Measurements from ENCODE around the gene S100Z.

S100Z gene

DNA sequence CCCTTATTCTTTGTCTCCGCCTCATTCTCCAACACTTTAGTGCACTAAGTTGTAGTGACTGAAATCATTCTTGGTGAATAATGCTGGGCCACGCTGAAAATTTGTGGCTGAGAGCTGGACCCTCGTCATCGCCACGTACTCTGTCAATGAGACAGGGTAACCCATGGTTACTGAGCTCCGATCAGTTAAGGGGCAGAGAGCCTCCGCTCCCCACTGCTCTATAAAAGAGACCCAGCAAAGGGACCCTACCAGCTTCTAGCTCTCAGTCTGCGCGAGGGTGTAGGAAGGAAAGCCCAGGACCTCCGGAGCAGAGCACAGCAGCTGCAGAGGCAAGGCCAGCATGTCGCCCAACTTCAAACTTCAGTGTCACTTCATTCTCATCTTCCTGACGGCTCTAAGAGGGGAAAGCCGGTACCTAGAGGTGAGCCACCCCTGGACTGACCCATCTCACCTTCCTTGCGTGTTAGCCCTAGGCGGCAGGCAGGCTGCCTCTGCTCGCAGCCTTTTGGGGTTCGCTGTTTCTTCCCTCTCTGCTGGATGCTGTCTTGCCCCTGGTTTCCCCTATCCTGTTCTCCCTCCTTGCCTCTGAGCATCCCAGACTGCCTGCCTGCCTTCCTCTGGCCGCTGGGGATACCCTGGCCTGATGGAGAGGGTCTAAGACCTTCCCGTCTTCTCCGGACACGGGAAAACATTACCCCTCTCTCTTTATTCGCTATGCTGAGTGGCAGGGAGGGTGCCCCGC, 103.2 kb downstream of the S100Z start, which contains the start of gene CRHBP:
Gene CRHBP, plus strand, starts transcription at position 251 of the 742 bp plus-strand sequence. Its CDS starts 90 bp downstream, at position 341.
- no peak for DNase-seq (ENCODE audit: low read depth in 3 of 3)

- no peak for DNase-seq (ENCODE audit: low read depth in 3 of 3)
Observed at GRCh38 chr5:76953551-76954382, 104.0 kb downstream of the S100Z start.

GRCh38 chr5:76954383-76954763, 104.6 kb downstream of the S100Z start:
- DNase-seq (ENCODE audit: low read depth in 3 of 3) = no peak

DNA sequence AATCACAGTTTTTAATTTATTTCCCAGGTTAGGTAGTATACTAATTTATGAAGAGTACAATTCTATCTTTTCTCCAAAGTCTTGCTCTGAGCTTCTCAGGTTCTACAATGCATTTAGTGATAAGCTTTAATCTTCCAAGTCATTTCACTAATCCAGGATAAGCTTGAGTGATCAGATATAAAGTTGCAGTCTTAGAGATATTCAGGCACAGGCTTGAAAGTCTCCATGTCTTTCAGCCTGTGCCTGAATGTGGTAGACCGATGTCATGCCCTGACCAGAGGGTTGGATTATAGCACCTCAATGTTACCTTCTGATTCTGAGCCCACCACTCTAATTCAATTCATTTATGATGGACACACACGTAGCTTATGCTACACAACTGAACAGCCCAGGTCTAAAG, 106.2 kb downstream of the S100Z start:
- DNase-seq (ENCODE audit: low read depth in 3 of 3) = no peak

DNA sequence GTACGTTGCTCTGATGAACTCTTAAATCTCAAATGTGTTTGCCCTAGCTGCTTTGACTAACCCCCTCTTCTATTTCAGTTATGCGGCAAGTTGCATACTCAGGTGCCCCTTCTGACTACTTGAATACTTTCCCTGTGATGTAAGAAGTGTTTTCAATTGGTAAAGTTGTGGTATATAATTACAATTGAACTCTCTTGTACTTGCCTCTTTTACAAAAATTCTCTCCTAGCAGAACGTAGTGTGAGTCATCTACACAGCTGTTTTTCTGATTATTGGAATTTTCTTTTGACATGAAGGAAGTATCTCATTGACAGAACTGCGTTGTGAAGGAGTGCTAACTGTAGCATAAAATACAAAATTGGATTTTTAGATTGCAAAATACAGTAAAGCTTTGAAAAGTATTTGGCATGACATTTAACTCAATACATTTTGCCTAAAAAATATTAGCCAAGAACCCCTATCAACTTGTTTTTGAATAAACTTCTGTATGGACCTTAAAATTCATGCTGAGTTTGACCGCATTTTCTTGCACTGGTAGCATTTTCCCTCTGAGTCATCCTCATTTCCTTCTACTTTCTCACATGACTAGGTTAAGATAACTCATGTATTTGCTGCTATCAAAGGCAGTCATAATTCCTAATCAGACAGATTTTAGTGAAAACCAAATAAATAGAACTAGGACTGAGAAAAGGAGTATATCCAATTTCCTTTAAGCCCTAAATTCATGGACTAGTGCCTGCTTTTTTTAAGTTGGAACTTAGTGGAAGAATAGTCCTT, 109.4 kb downstream of the S100Z start:
- no peak for DNase-seq (ENCODE audit: low read depth in 3 of 3)

- DNase-seq (ENCODE audit: low read depth in 3 of 3) = no peak
Observed at GRCh38 chr5:76960004-76960625, 110.3 kb downstream of the S100Z start.

DNA sequence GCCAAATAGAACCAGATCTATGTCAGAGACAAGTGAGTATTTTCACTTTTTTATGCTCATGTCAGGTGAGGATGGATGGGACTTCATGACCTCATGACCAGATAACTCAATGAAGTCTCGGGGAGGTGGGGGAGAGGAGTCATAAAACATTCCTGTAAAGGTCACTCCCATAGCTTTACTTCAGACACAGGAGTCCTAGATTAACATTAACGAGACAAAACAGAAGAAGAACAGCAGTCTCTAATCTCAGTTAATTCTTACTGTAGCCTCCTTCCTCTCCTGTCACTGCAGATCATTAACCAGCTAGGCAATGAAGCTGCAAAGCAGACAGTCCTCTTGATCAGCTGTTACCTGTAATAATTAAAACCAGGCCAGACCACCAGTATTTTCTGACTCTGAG, 114.2 kb downstream of the S100Z start:
- DNase-seq (ENCODE audit: low read depth in 3 of 3) = no peak
